Measurements from ENCODE around the gene CRISPLD2.

DNA sequence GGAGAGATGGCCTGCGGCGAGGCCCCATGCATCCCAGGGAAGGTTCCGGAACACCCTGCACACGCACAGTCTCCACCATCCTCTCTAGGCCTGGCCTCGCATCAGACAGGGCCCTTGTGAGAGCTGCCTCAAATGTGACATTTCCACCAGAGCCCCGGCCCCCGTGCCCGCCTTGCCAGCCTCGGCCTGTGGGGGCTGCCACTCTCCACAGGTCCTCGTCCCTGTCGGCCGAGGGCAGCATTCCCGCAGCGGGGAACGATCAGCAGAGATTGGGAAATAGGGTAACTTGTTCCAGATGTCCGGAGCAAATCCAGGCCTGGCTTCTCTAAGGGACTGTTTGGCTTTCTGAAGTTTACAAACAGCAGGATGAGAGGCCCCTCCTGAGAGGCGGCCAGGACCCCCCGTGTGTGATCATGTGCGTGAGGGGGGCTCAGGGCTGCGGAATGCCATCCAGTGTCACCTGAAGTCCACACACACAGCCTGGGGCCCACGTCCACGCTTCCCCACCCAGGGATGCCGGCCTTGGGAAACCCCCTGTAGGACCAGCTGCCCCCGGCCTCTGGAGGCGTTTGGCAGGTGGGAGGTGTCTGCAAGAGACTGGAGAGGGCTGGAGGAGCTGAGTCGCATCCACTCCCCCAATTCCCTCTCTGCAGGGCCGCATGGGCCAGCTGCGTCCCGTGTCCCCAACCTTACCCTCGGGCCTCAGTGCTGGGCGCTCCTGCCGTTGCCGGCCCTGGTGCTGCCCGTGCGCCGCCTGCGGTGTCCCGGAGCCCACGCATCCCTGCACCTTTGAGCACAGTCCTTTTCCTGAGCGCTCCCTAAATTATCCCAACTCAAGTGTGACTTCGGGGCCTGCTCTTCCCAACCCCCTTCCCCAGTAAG, 121.1 kb downstream of the CRISPLD2 start:
- TF ChIP-seq, protein P1, sequence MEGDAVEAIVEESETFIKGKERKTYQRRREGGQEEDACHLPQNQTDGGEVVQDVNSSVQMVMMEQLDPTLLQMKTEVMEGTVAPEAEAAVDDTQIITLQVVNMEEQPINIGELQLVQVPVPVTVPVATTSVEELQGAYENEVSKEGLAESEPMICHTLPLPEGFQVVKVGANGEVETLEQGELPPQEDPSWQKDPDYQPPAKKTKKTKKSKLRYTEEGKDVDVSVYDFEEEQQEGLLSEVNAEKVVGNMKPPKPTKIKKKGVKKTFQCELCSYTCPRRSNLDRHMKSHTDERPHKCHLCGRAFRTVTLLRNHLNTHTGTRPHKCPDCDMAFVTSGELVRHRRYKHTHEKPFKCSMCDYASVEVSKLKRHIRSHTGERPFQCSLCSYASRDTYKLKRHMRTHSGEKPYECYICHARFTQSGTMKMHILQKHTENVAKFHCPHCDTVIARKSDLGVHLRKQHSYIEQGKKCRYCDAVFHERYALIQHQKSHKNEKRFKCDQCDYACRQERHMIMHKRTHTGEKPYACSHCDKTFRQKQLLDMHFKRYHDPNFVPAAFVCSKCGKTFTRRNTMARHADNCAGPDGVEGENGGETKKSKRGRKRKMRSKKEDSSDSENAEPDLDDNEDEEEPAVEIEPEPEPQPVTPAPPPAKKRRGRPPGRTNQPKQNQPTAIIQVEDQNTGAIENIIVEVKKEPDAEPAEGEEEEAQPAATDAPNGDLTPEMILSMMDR (conservative IDR thresholded peaks at IDR 0.05; ENCODE audit: low read length), result no peak
- no peak for TF ChIP-seq EZH2phosphoT487 (IDR thresholded peaks at IDR 0.05; ENCODE audit: borderline replicate concordance, low read depth, low read length)

Data from OCI-LY7 (cell line).